Measurements from ENCODE around the gene DESI1. TPM values are rescaled to one million over a fixed set of nuclear protein-coding genes. Genes with fewer than 3 reads are reported as not detected.

DESI1 gene
- total and polyA plus RNA-seq, 2 of the 13 experiments (the other 11 are each of a cell fraction or from before 2014, with no cell fraction given): 21.6 to 29.2 TPM

GRCh38 chr22:41576877-41577276 is 44.0 kb downstream of the DESI1 start (continued):
- TF ChIP-seq ZSCAN30 (CRISPR knock-in tag; IDR thresholded peaks at IDR 0.05) (no peak), ZNF263 (CRISPR knock-in tag; IDR thresholded peaks at IDR 0.05) (peak; percentile 88), ASH2L (IDR thresholded peaks at IDR 0.05; ENCODE audit: insufficient read length, low read depth, low read length) (no peak), ZNF234 (CRISPR knock-in tag; conservative IDR thresholded peaks at IDR 0.05) (no peak), JUN (CRISPR knock-in tag; IDR thresholded peaks at IDR 0.05) (no peak), USF2 (IDR thresholded peaks at IDR 0.05; ENCODE audit: low read depth, low read length) (no peak), USF2 (CRISPR knock-in tag; IDR thresholded peaks at IDR 0.05; ENCODE audit: borderline replicate concordance) (no peak), POGZ (CRISPR knock-in tag; IDR thresholded peaks at IDR 0.05) (no peak), NR0B2 (CRISPR knock-in tag; IDR thresholded peaks at IDR 0.05) (no peak), ZNF569 (CRISPR knock-in tag; IDR thresholded peaks at IDR 0.05; ENCODE audit: borderline replicate concordance) (no peak), ZBTB21 (CRISPR knock-in tag; IDR thresholded peaks at IDR 0.05) (no peak), ZNF597 (CRISPR knock-in tag; IDR thresholded peaks at IDR 0.05) (no peak), HNRNPLL (IDR thresholded peaks at IDR 0.05; ENCODE audit: low read depth, low read length, poor library complexity, severe bottlenecking) (no peak), DMTF1 (CRISPR knock-in tag; IDR thresholded peaks at IDR 0.05) (no peak), TBX2 (CRISPR knock-in tag; IDR thresholded peaks at IDR 0.05; ENCODE audit: borderline replicate concordance) (peak; percentile 66), MEIS1 (CRISPR knock-in tag; IDR thresholded peaks at IDR 0.05; ENCODE audit: borderline replicate concordance) (no peak), SMARCE1 (IDR thresholded peaks at IDR 0.05; ENCODE audit: borderline replicate concordance) (no peak), SP140L (CRISPR knock-in tag; IDR thresholded peaks at IDR 0.05; ENCODE audit: borderline replicate concordance) (no peak), ZFP90 (CRISPR knock-in tag; IDR thresholded peaks at IDR 0.05; ENCODE audit: borderline replicate concordance) (peak; percentile 57; the same call in 1 of the 2 replicates), IKZF5 (CRISPR knock-in tag; IDR thresholded peaks at IDR 0.05) (peak; percentile 60; the same call in 1 of the 2 replicates), ZNF20 (CRISPR knock-in tag; IDR thresholded peaks at IDR 0.05) (no peak), ZNF230 (CRISPR knock-in tag; IDR thresholded peaks at IDR 0.05) (no peak), FOSL1 (CRISPR knock-in tag; IDR thresholded peaks at IDR 0.05; ENCODE audit: borderline replicate concordance) (no peak), LCORL (IDR thresholded peaks at IDR 0.05) (no peak), LCORL (CRISPR knock-in tag; IDR thresholded peaks at IDR 0.05) (peak; percentile 69; the same call in 1 of the 2 replicates)

Measured in HepG2 (cell line).